ENCODE results near the gene RBM15B. TPM values are rescaled to one million over a fixed set of nuclear protein-coding genes. Genes with fewer than 3 reads are reported as not detected.

The RBM15B gene
- total and polyA plus RNA-seq, 2 donors (not counting 1 experiment from before 2014, with no cell fraction given): 10.8 to 29.5 TPM

- peaks cover 22% of the 10 kb centered on the region for H4K20me1 ChIP-seq (ENCODE audit: control insufficient read depth, insufficient read depth, low read length, poor library complexity, severe bottlenecking)
- no CpG with 5 or more reads among the region's 4 CpGs for WGBS (ENCODE audit: insufficient coverage)
- Mint-ChIP-seq H3K9me3 (ENCODE audit: insufficient read depth) (no peaks in the 10 kb centered on the region), H3K4me3 (no peak overlapping the region), H3K4me1 (peaks cover 5% of the 10 kb centered on the region), H3K27me3 (no peaks in the 10 kb centered on the region), H3K27ac (no peak overlapping the region)
- no peak overlapping the region for H3K9ac ChIP-seq (ENCODE audit: low read length)
- ATAC-seq (ENCODE audit: low read depth): no peak
- H3K27me3 ChIP-seq (replicated peaks in 1 of 4; ENCODE audit: control extremely low read depth in 1 of 4, control insufficient read depth in 3 of 4, insufficient read depth in 4 of 4, low read length in 3 of 4): no peaks in the 10 kb centered on the region
- H3K4me1 ChIP-seq (ENCODE audit: control insufficient read depth in 2 of 2, insufficient read depth in 2 of 2, low read length in 2 of 2): no peaks in the 10 kb centered on the region
- CTCF ChIA-PET: interaction anchor here (1.0 to 2.1 kb wide), 2 partner anchors 11 to 74 kb away, joined by 3 to 5 read pairs; no protein-coding TSS in a partner anchor
- H3K36me3 ChIP-seq (replicated peaks in 1 of 2; ENCODE audit: control extremely low read depth in 1 of 2, control insufficient read depth in 1 of 2, extremely low read depth in 1 of 2, insufficient read depth in 2 of 2, low read length in 1 of 2): peaks cover 8 to 23% of the 10 kb centered on the region in 2 experiments
- no peak overlapping the region for H3K27ac ChIP-seq (ENCODE audit: low read length in 2 of 2)
- H2AFZ ChIP-seq (ENCODE audit: insufficient read depth, low read depth, low read length, poor library complexity, severe bottlenecking): no peak overlapping the region
- H3K4me3 ChIP-seq (ENCODE audit: control extremely low read depth in 1 of 5, extremely low read depth in 1 of 5, insufficient read depth in 1 of 5, low read depth in 2 of 5, low read length in 4 of 5): no peak overlapping the region
- POLR2A ChIA-PET: no interaction called here
- no peak overlapping the region for H3K4me2 ChIP-seq (replicated peaks; ENCODE audit: low read depth, low read length, poor library complexity, severe bottlenecking)
- intact Hi-C loops (cut with micrococcal nuclease): no loop called here
- no peak for TF ChIP-seq EZH2 (IDR thresholded peaks at IDR 0.05; ENCODE audit: borderline replicate concordance, insufficient read depth, low read depth, low read length, poor library complexity, severe bottlenecking)
- TF ChIP-seq, protein P1, sequence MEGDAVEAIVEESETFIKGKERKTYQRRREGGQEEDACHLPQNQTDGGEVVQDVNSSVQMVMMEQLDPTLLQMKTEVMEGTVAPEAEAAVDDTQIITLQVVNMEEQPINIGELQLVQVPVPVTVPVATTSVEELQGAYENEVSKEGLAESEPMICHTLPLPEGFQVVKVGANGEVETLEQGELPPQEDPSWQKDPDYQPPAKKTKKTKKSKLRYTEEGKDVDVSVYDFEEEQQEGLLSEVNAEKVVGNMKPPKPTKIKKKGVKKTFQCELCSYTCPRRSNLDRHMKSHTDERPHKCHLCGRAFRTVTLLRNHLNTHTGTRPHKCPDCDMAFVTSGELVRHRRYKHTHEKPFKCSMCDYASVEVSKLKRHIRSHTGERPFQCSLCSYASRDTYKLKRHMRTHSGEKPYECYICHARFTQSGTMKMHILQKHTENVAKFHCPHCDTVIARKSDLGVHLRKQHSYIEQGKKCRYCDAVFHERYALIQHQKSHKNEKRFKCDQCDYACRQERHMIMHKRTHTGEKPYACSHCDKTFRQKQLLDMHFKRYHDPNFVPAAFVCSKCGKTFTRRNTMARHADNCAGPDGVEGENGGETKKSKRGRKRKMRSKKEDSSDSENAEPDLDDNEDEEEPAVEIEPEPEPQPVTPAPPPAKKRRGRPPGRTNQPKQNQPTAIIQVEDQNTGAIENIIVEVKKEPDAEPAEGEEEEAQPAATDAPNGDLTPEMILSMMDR (IDR thresholded peaks at IDR 0.05): no peak
- H3K79me2 ChIP-seq (ENCODE audit: control insufficient read depth, insufficient read depth, low read length): peaks cover 36% of the 10 kb centered on the region
- H3K9me3 ChIP-seq (ENCODE audit: control extremely low read depth in 1 of 3, control insufficient read depth in 2 of 3, insufficient read depth in 1 of 3, low read length in 2 of 3): no peaks in the 10 kb centered on the region
- DNase-seq: no peak
These were observed 54.6 kb downstream of the RBM15B start for GRCh38 chr3:51445544-51446280.

Other genes with a start within 250 kb of the RBM15B start
- 28.4 and 29.7 TPM in 2 replicates for gene MANF, start 6.0 kb upstream of the RBM15B start, total RNA-seq
- gene MANF, start 6.0 kb upstream of the RBM15B start, polyA plus RNA-seq: 18.8 and 19.8 TPM in 2 replicates
- gene DCAF1, start 108.7 kb downstream of the RBM15B start, total RNA-seq: 33.3 and 35.8 TPM in 2 replicates
- 12.4 and 12.5 TPM in 2 replicates for gene DCAF1, start 108.7 kb downstream of the RBM15B start, polyA plus RNA-seq
- 43.0 and 50.0 TPM in 2 replicates for gene RAD54L2, start 147.4 kb downstream of the RBM15B start, total RNA-seq
- gene RAD54L2, start 147.4 kb downstream of the RBM15B start, polyA plus RNA-seq: 6.3 and 9.7 TPM in 2 replicates